Bronchial epithelial cell (primary cell): ENCODE measurements around the gene CHURC1. TPM values are rescaled to one million over a fixed set of nuclear protein-coding genes. Genes with fewer than 3 reads are reported as not detected.

Experiments
- DNase-seq: peaks from one replicate; pipeline ENCODE4 v3.0.0-alpha.2; 2010; ENCODE audit warnings: low read depth
- FAIRE-seq: peaks from 2 replicates; lab custom pipeline; 2011; peaks lifted over from hg19 to GRCh38; lab: Jason Lieb, UNC
- H3K27me3 ChIP-seq: 2 replicates; pipeline ENCODE4 v1.5.1; 2011; ENCODE audit warnings: low read length; ENCODE audit not compliant: control insufficient read depth, insufficient read depth
- H3K36me3 ChIP-seq: 2 replicates; pipeline ENCODE4 v1.5.1; 2011; ENCODE audit warnings: low read length; ENCODE audit not compliant: control insufficient read depth, insufficient read depth
- H3K4me3 ChIP-seq: 2 replicates; pipeline ENCODE4 v1.5.1; 2011; ENCODE audit warnings: mild to moderate bottlenecking, low read depth, low read length, control low read depth
- CTCF ChIP-seq: IDR thresholded peaks from 2 replicates; pipeline ENCODE4 v1.5.1; 2011; ENCODE audit warnings: mild to moderate bottlenecking, moderate library complexity, low read length, control low read depth, inconsistent platforms; ENCODE audit not compliant: insufficient read depth, severe bottlenecking
- total RNA-seq: library from RNA; depleted of rRNA; stranded (reverse); fragments of >200 nt; gene quantifications from 2 replicates; pipeline ENCODE4 v1.2.1, GENCODE V29; 2014

CHURC1 gene
- total RNA-seq, 1 donor from 2014 or later = 21.9 TPM

- FAIRE-seq (no peak), DNase-seq (no peak)
- no peak for TF ChIP-seq CTCF
Observed at GRCh38 chr14:64919618-64920017, 5.4 kb downstream of the CHURC1 start.

DNA sequence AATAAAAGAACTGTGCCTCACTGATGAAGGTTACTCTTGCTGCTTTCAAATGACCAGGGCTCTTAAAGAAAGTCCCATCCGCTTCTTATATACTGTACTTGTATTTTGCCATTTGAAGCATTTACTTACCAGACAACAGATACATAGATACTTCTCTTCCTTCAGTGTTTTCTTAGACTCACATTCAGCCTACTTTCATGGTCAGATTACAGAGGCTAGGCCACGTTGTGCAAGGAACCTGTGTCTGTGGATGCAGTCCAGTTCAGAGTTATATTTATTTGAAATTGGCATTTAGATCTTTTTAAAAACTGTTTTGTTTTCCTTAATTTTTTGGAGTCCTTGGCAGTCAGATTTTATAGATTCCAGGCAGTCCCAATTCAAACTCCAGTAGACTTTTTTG lies 6.2 kb downstream of the CHURC1 start:
- no peaks in the 10 kb centered on the region for H3K27me3 ChIP-seq
- peaks cover 3% of the 10 kb centered on the region for H3K36me3 ChIP-seq
- FAIRE-seq (no peak), DNase-seq (no peak)
- no peak for TF ChIP-seq CTCF
- no peak overlapping the region for H3K4me3 ChIP-seq

More at GRCh38 chr14:64919618-64920017, 5.4 kb downstream of the CHURC1 start:
- Histone ChIP-seq H3K27me3 (no peaks in the 10 kb centered on the region), H3K4me3 (no peak overlapping the region), H3K36me3 (no peaks in the 10 kb centered on the region)

GRCh38 chr14:64923015-64923414 lies 8.8 kb downstream of the CHURC1 start:
- Histone ChIP-seq H3K27me3 (no peaks in the 10 kb centered on the region), H3K4me3 (no peak overlapping the region), H3K36me3 (peaks cover 3% of the 10 kb centered on the region)
- DNase-seq (no peak), FAIRE-seq (no peak)
- no peak for TF ChIP-seq CTCF

DNA sequence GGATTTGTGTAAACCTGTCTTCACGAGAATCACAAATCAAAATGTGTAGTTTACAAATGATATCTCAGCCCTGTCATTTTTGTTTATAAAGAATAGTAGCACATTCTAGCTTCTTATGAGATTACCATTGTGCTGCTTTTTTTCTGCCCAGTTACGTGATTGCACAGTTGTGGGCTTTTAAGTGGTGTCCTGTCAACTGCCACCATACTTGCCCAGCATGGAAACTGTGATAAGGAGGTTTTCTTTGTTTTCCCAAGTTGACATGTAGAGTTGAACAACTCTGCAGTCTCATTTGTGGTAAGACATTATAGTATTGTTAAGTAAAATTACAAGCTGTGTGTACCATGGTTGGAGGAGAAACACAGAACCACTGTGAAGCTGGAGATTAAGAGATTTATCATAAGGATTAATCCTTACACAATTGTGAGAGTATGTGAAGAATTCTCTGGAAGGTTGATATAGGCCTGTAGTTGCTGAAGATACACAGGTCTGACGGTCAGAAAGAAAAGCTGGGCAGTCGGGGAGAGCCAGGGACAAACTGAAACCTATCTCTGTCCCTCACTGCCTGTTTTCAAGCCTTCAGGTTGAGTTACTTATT lies 12.2 kb downstream of the CHURC1 start:
- FAIRE-seq = peak; percentile 73
- DNase-seq = no peak
- Histone ChIP-seq H3K4me3 (no peak overlapping the region), H3K27me3 (no peaks in the 10 kb centered on the region), H3K36me3 (peaks cover 11% of the 10 kb centered on the region)
- TF ChIP-seq CTCF = no peak

DNA sequence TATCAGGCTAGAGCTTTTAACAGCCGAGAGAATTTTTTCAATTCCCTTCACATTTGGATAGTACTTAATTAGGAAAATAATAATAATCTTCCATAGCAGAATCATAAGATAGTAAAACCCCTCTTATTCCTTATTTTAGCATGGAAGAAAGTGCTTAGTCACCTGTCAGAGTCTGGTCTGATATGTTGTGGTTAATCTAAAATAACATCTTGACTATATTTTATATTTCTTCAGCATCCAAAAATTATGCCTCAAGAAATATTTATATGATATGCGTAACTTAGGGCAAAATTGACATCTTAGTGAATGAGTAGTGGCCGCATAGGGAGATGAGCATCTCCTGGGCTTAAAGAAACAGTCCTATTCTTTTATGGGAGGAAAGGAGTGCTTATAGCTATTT lies 12.8 kb downstream of the CHURC1 start:
- H3K4me3 ChIP-seq = no peak overlapping the region
- no peaks in the 10 kb centered on the region for H3K27me3 ChIP-seq
- H3K36me3 ChIP-seq = peaks cover 11% of the 10 kb centered on the region
- no peak for TF ChIP-seq CTCF
- DNase-seq = no peak
- no peak for FAIRE-seq
